K562 (cell line): ENCODE measurements around the gene PLXDC1. TPM values are rescaled to one million over a fixed set of nuclear protein-coding genes. Genes with fewer than 3 reads are reported as not detected.
A peak's percentile ranks its signal among the peaks of the same experiment; 100 is the strongest.

ENCODE experiments used
- ATF6 ChIP-seq: sonication (generic); formaldehyde crosslinking; IDR thresholded peaks from 2 replicates; pipeline ENCODE4 v1.4.0; 2020; ENCODE audit warnings: mild to moderate bottlenecking, missing genetic modification reagents
- BCLAF1 ChIP-seq, 2 experiments: fragments of 450-650 bp in 1 of 2; IDR thresholded peaks; 2 replicates each; pipeline ENCODE4 v1.6.1; 2011 to 2017; ENCODE audit warnings: low read depth in 2 of 2, antibody characterized with exemption in 1 of 2, borderline replicate concordance in 1 of 2, low read length in 1 of 2, mild to moderate bottlenecking in 1 of 2, mixed read lengths in 1 of 2; ENCODE audit not compliant: control insufficient read depth in 1 of 2
- DEAF1 ChIP-seq: fragments of 450-650 bp; formaldehyde crosslinking; IDR thresholded peaks from 2 replicates; pipeline ENCODE4 v1.4.0; 2020; ENCODE audit warnings: mild to moderate bottlenecking, moderate library complexity
- HNRNPH1 ChIP-seq: fragments of 200-400 bp; formaldehyde crosslinking; optimal IDR thresholded peaks from 2 replicates; pipeline ENCODE3; 2017; ENCODE audit warnings: low read depth, mild to moderate bottlenecking, low read length, moderate library complexity
- PRMT5 ChIP-seq: sonication (generic); formaldehyde crosslinking; IDR thresholded peaks from 2 replicates; pipeline ENCODE4 v1.5.0; 2020; ENCODE audit warnings: missing genetic modification reagents
- ZBTB26 ChIP-seq: fragments of 450-650 bp; formaldehyde crosslinking; IDR thresholded peaks from 2 replicates; pipeline ENCODE4 v1.4.0; 2022; ENCODE audit warnings: missing genetic modification characterization
- ZNF174 ChIP-seq: fragments of 250-450 bp; sonication (Bioruptor Pico); IDR thresholded peaks from 2 replicates; pipeline ENCODE4 v1.4.0; 2020; ENCODE audit warnings: mild to moderate bottlenecking
- ZNF384 ChIP-seq: IDR thresholded peaks from 2 replicates; pipeline ENCODE4 v1.6.1; 2012; ENCODE audit warnings: low read depth, low read length, improper control_type of control experiment
- ZNF518B ChIP-seq: fragments of 250-450 bp; sonication (Bioruptor Pico); IDR thresholded peaks from 2 replicates; pipeline ENCODE4 v1.5.0; 2021; ENCODE audit warnings: mild to moderate bottlenecking, moderate library complexity
- ZNF586 ChIP-seq: fragments of 450-650 bp; formaldehyde crosslinking; conservative IDR thresholded peaks from 2 replicates; pipeline ENCODE4 v1.4.0; 2020; ENCODE audit warnings: mild to moderate bottlenecking, moderate library complexity
- polyA plus RNA-seq, 8 experiments: library from polyadenylated mRNA; depleted of rRNA in 4 of 8; stranded (reverse) in 5 of 8; unstranded in 3 of 8; fragments of >200 nt; fragmentation: Nextera tagmentation in 2 of 8; fragmentation: Illumina TruSeq in 1 of 8; extraction: Ambion mirVana in 2 of 8; extraction: Trizol in 1 of 8; gene quantifications; 2 replicates each; pipeline versions ENCODE4 v1.2.1 to v1.2.3, GENCODE V29; 2011 to 2014; ENCODE audit warnings: inconsistent platforms in 1 of 8, missing spikeins in 1 of 8
- total RNA-seq, 7 experiments: library from RNA; depleted of rRNA in 6 of 7; stranded (reverse); fragments of >200 nt in 6 of 7; fragmentation: Illumina TruSeq in 2 of 7; extraction: Trizol in 2 of 7; gene quantifications; 2 replicates each; pipeline versions ENCODE4 v1.2.1 to v1.2.3, GENCODE V29; 2011 to 2021; ENCODE audit warnings: low replicate concordance in 1 of 7

Gene PLXDC1
- total and polyA plus RNA-seq, 9 of the 15 experiments (the other 6 are each of a cell fraction or from before 2014, with no cell fraction given), result not detected

GRCh38 chr17:39014044-39014794 is 137.2 kb downstream of the PLXDC1 start (continued):
- peak; percentile 87; the same call in 1 of the 2 replicates for TF ChIP-seq ZBTB26 (CRISPR knock-in tag)
- TF ChIP-seq ZNF586, result peak; percentile 86; the same call in 1 of the 2 replicates
- TF ChIP-seq ZNF174 (CRISPR knock-in tag), result no peak
- TF ChIP-seq DEAF1, result peak; percentile 44
- no peak for TF ChIP-seq ZNF518B (CRISPR knock-in tag)
- TF ChIP-seq ZNF384, result no peak
- no peak for TF ChIP-seq HNRNPH1
- TF ChIP-seq ATF6, result no peak
- no peak for TF ChIP-seq PRMT5 (CRISPR knock-in tag)
- TF ChIP-seq BCLAF1 (IDR thresholded peaks at IDR 0.05; ENCODE audit: borderline replicate concordance in 1 of 2, control insufficient read depth in 1 of 2, low read depth in 2 of 2, low read length in 1 of 2), result no peak
